HG02981 (cell line): Measurements from ENCODE around the gene CRYBG1.
"Not testable (repeated sequence)": the region's sequence is repeated elsewhere in the genome, so short reads cannot be mapped to it uniquely, and the experiment has no call there.

ENCODE experiments used
- ATAC-seq: cut with Tn5 transposase; IDR thresholded peaks from one replicate; pipeline ENCODE4 v1.9.1; 2021; ENCODE audit warnings: mild to moderate bottlenecking, moderate library complexity; ENCODE audit not compliant: unreplicated experiment

The CRYBG1 gene

GRCh38 chr6:106540907-106541306, 180.4 kb downstream of the CRYBG1 start:
- ATAC-seq, result no peak

GRCh38 chr6:106546261-106546690, 185.8 kb downstream of the CRYBG1 start:
- ATAC-seq, result no peak

GRCh38 chr6:106546691-106547414, 186.3 kb downstream of the CRYBG1 start:
- ATAC-seq, result no peak

GRCh38 chr6:106547601-106548453, 187.3 kb downstream of the CRYBG1 start:
- no peak for ATAC-seq

- not testable (repeated sequence) for ATAC-seq
Observed at GRCh38 chr6:106548926-106549455, 188.5 kb downstream of the CRYBG1 start.

GRCh38 chr6:106549521-106549920, 189.0 kb downstream of the CRYBG1 start:
- no peak for ATAC-seq

- ATAC-seq, result no peak
Observed at GRCh38 chr6:106551155-106551554, 190.6 kb downstream of the CRYBG1 start.

- no peak for ATAC-seq
Observed at GRCh38 chr6:106553440-106553839, 192.9 kb downstream of the CRYBG1 start.

- no peak for ATAC-seq
Observed at GRCh38 chr6:106555767-106556166, 195.2 kb downstream of the CRYBG1 start.

- ATAC-seq, result no peak
Observed at GRCh38 chr6:106556368-106556960, 195.9 kb downstream of the CRYBG1 start.

- no peak for ATAC-seq
Observed at GRCh38 chr6:106557837-106558236, 197.3 kb downstream of the CRYBG1 start.

GRCh38 chr6:106558364-106558763, 197.8 kb downstream of the CRYBG1 start:
- no peak for ATAC-seq

- ATAC-seq, result not testable (repeated sequence)
Observed at GRCh38 chr6:106559659-106560058, 199.1 kb downstream of the CRYBG1 start.

- ATAC-seq, result no peak
Observed at GRCh38 chr6:106560996-106561685, 200.6 kb downstream of the CRYBG1 start.

- ATAC-seq, result no peak
Observed at GRCh38 chr6:106561686-106562405, 201.3 kb downstream of the CRYBG1 start.

GRCh38 chr6:106563614-106564013, 203.1 kb downstream of the CRYBG1 start:
- no peak for ATAC-seq

- no peak for ATAC-seq
Observed at GRCh38 chr6:106564476-106564875, 204.0 kb downstream of the CRYBG1 start.

- ATAC-seq, result no peak
Observed at GRCh38 chr6:106568530-106568929, 208.0 kb downstream of the CRYBG1 start.

- ATAC-seq, result no peak
Observed at GRCh38 chr6:106569428-106569827, 208.9 kb downstream of the CRYBG1 start.

- no peak for ATAC-seq
Observed at GRCh38 chr6:106572436-106572835, 211.9 kb downstream of the CRYBG1 start.
